Measurements from ENCODE around the gene CLIP2. TPM values are rescaled to one million over a fixed set of nuclear protein-coding genes. Genes with fewer than 3 reads are reported as not detected.
"Not testable (repeated sequence)": the region's sequence is repeated elsewhere in the genome, so short reads cannot be mapped to it uniquely, and the experiment has no call there.

CLIP2 gene
- total RNA-seq, 4 donors from 2014 or later = 25.5 to 44.3 (median 37.1) TPM

GRCh38 chr7:74317146-74317782 is 28.1 kb downstream of the CLIP2 start:
- DNase-seq (ENCODE audit: extremely low spot score) = no peak
- WGBS = 92% methylated on average over 8 of the region's 20 CpGs
- Histone ChIP-seq H3K4me3 (no peak overlapping the region), H3K27ac (replicated peaks in 1 of 4) (no peak overlapping the region), H3K4me1 (peaks cover 0 to 19% (median 0%) of the 10 kb centered on the region in 4 donors), H3K27me3 (no peaks in the 10 kb centered on the region), H3K9me3 (no peaks in the 10 kb centered on the region), H3K36me3 (peaks cover 2 to 35% (median 13%) of the 10 kb centered on the region in 4 donors)
- no peak for TF ChIP-seq EP300 (IDR thresholded peaks at IDR 0.05)
- TF ChIP-seq POLR2A (IDR thresholded peaks at IDR 0.05; ENCODE audit: low read depth) = no peak
- TF ChIP-seq POLR2AphosphoS5 (IDR thresholded peaks at IDR 0.05) = no peak
- no peak for TF ChIP-seq CTCF (IDR thresholded peaks at IDR 0.05)
- intact Hi-C loops (cut with DNase I) = no loop called here

- Histone ChIP-seq H3K27me3 (no peaks in the 10 kb centered on the region), H3K27ac (replicated peaks in 1 of 4) (no peak overlapping the region), H3K4me3 (no peak overlapping the region), H3K36me3 (peaks cover 6 to 39% (median 15%) of the 10 kb centered on the region in 4 donors), H3K4me1 (peaks cover 0 to 15% (median 0%) of the 10 kb centered on the region in 4 donors), H3K9me3 (no peaks in the 10 kb centered on the region)
- no peak for DNase-seq (ENCODE audit: extremely low spot score)
- 95% methylated on average over 8 of the region's 8 CpGs for WGBS
- TF ChIP-seq POLR2AphosphoS5 (IDR thresholded peaks at IDR 0.05) (no peak), EP300 (IDR thresholded peaks at IDR 0.05) (no peak), POLR2A (IDR thresholded peaks at IDR 0.05; ENCODE audit: low read depth) (no peak), CTCF (IDR thresholded peaks at IDR 0.05) (no peak)
- intact Hi-C loops (cut with DNase I) = no loop called here
Observed at GRCh38 chr7:74318043-74318442, 28.8 kb downstream of the CLIP2 start.

- Histone ChIP-seq H3K36me3 (peaks cover 6 to 45% (median 15%) of the 10 kb centered on the region in 4 donors), H3K4me3 (no peak overlapping the region), H3K9me3 (no peaks in the 10 kb centered on the region), H3K4me1 (peaks cover 0 to 17% (median 14%) of the 10 kb centered on the region in 4 donors), H3K27ac (replicated peaks in 1 of 4) (no peak overlapping the region), H3K27me3 (no peaks in the 10 kb centered on the region)
- WGBS = 81% methylated on average over 9 of the region's 9 CpGs
- intact Hi-C loops (cut with DNase I) = no loop called here
- no peak for TF ChIP-seq POLR2AphosphoS5 (IDR thresholded peaks at IDR 0.05)
- no peak for TF ChIP-seq POLR2A (IDR thresholded peaks at IDR 0.05; ENCODE audit: low read depth)
- no peak for TF ChIP-seq EP300 (IDR thresholded peaks at IDR 0.05)
- no peak for TF ChIP-seq CTCF (IDR thresholded peaks at IDR 0.05)
- no peak for DNase-seq (ENCODE audit: extremely low spot score)
Observed at GRCh38 chr7:74320645-74321221, 31.5 kb downstream of the CLIP2 start.

GRCh38 chr7:74322892-74323291 is 33.7 kb downstream of the CLIP2 start:
- Histone ChIP-seq H3K36me3 (peaks cover 6 to 48% (median 14%) of the 10 kb centered on the region in 4 donors), H3K4me1 (peaks cover 0 to 17% (median 14%) of the 10 kb centered on the region in 4 donors)
- DNase-seq (ENCODE audit: extremely low spot score); H3K27ac ChIP-seq (replicated peaks in 1 of 4); intact Hi-C loops (cut with DNase I); H3K4me3 ChIP-seq; H3K9me3 ChIP-seq; H3K27me3 ChIP-seq: not testable (repeated sequence)
- WGBS = 97% methylated on average over 9 of the region's 9 CpGs

GRCh38 chr7:74324531-74325209 is 35.5 kb downstream of the CLIP2 start:
- no peak for DNase-seq (ENCODE audit: extremely low spot score)
- no peak overlapping the region for H3K4me3 ChIP-seq
- no peaks in the 10 kb centered on the region for H3K27me3 ChIP-seq
- 37% methylated on average over 4 of the region's 12 CpGs for WGBS
- intact Hi-C loops (cut with DNase I) = no loop called here
- no peaks in the 10 kb centered on the region for H3K9me3 ChIP-seq
- H3K27ac ChIP-seq (replicated peaks in 1 of 4) = no peak overlapping the region
- no peak for TF ChIP-seq CTCF (IDR thresholded peaks at IDR 0.05)
- no peak for TF ChIP-seq EP300 (IDR thresholded peaks at IDR 0.05)
- TF ChIP-seq POLR2AphosphoS5 (IDR thresholded peaks at IDR 0.05) = no peak
- TF ChIP-seq POLR2A (IDR thresholded peaks at IDR 0.05; ENCODE audit: low read depth) = no peak
- H3K36me3 ChIP-seq = peaks cover 6 to 44% (median 11%) of the 10 kb centered on the region in 4 donors
- peaks cover 0 to 17% (median 14%) of the 10 kb centered on the region in 4 donors for H3K4me1 ChIP-seq

Measured in esophagus muscularis mucosa (tissue), 4 donors.